Measurements from ENCODE around the gene HSPA8. TPM values are rescaled to one million over a fixed set of nuclear protein-coding genes. Genes with fewer than 3 reads are reported as not detected.

The HSPA8 gene
- polyA plus RNA-seq, 1 of the 3 experiments (the other 2 are of a cell fraction) = 2,088 TPM

GRCh38 chr11:123086305-123086704 lies 24.4 kb upstream of the HSPA8 start (continued):
- TF ChIP-seq, protein P1, sequence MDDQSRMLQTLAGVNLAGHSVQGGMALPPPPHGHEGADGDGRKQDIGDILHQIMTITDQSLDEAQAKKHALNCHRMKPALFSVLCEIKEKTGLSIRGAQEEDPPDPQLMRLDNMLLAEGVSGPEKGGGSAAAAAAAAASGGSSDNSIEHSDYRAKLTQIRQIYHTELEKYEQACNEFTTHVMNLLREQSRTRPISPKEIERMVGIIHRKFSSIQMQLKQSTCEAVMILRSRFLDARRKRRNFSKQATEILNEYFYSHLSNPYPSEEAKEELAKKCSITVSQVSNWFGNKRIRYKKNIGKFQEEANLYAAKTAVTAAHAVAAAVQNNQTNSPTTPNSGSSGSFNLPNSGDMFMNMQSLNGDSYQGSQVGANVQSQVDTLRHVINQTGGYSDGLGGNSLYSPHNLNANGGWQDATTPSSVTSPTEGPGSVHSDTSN (IDR thresholded peaks at IDR 0.05) = no peak
- TF ChIP-seq SIN3A (IDR thresholded peaks at IDR 0.05; ENCODE audit: borderline replicate concordance, low read depth, low read length) (no peak), EP300 (IDR thresholded peaks at IDR 0.05; ENCODE audit: borderline replicate concordance in 1 of 2, low read depth in 1 of 2, low read length in 1 of 2) (no peak), RFX5 (IDR thresholded peaks at IDR 0.05; ENCODE audit: low read length) (no peak), CHD2 (IDR thresholded peaks at IDR 0.05; ENCODE audit: low read length, partially characterized antibody) (no peak), TEAD4 (IDR thresholded peaks at IDR 0.05; ENCODE audit: borderline replicate concordance, insufficient read depth) (no peak)

- POLR2A ChIA-PET = interaction anchor here (1.3 kb wide), 1 partner anchor 24 kb away, joined by 6 read pairs; the partner anchor contains the start of gene HSPA8
- Histone ChIP-seq H3K9ac (no peak overlapping the region), H3K4me2 (no peak overlapping the region), H3K4me1 (ENCODE audit: control insufficient read depth in 1 of 2, insufficient read depth in 2 of 2, low read depth in 1 of 2, low read length in 1 of 2) (peaks cover 0 to 17% of the 10 kb centered on the region in 2 experiments), H3K27ac (ENCODE audit: low read depth in 2 of 2, low read length in 1 of 2) (peak overlapping the region in 1 of 2 experiments; percentile 97; a peak in 2 of 4 replicates), H2AFZ (ENCODE audit: low read depth) (no peak overlapping the region), H3K27me3 (ENCODE audit: insufficient read depth) (no peaks in the 10 kb centered on the region), H3K9me3 (no peaks in the 10 kb centered on the region), H3K36me3 (replicated peaks in 1 of 2; ENCODE audit: control insufficient read depth in 1 of 2, insufficient read depth in 2 of 2, low read length in 1 of 2) (peaks cover 9 to 59% of the 10 kb centered on the region in 2 experiments), H3K4me3 (ENCODE audit: low read depth in 2 of 2, low read length in 1 of 2) (no peak overlapping the region), H3K79me2 (ENCODE audit: insufficient read depth) (peaks cover 50% of the 10 kb centered on the region), H4K20me1 (ENCODE audit: insufficient read depth) (no peaks in the 10 kb centered on the region), H3K9me2 (no peaks in the 10 kb centered on the region), H3F3A (replicated peaks; ENCODE audit: insufficient read depth) (peaks cover 34% of the 10 kb centered on the region)
- WGBS (ENCODE audit: low lambda C conversion rate) = 93% methylated on average over 5 of the region's 5 CpGs
- CTCF ChIA-PET = interaction anchor here (1.4 to 1.7 kb wide), 3 partner anchors 18 to 162 kb away, joined by 4 to 5 read pairs (median 4); no protein-coding TSS in a partner anchor
- TF ChIP-seq MAX (IDR thresholded peaks at IDR 0.05; ENCODE audit: low read depth) (no peak), POLR2AphosphoS5 (IDR thresholded peaks at IDR 0.05; ENCODE audit: low read depth, low read length) (no peak)
- no peak for DNase-seq
Measured at GRCh38 chr11:123085497-123085896, 23.6 kb upstream of the HSPA8 start.

- H2AFZ ChIP-seq (ENCODE audit: low read depth) = no peak overlapping the region
- ChIA-PET CTCF (interaction anchor here (2.3 kb wide), 1 partner anchor 177 kb away, joined by 10 read pairs; no protein-coding TSS in a partner anchor), POLR2A (interaction anchor here (0.7 kb wide), 1 partner anchor 182 kb away, joined by 5 read pairs; no protein-coding TSS in a partner anchor)
- peaks cover 12 to 67% of the 10 kb centered on the region in 2 experiments for H3K36me3 ChIP-seq (replicated peaks in 1 of 2; ENCODE audit: control insufficient read depth in 1 of 2, insufficient read depth in 2 of 2, low read length in 1 of 2)
- WGBS (ENCODE audit: low lambda C conversion rate) = 95% methylated on average over 6 of the region's 7 CpGs
- no peaks in the 10 kb centered on the region for H3K9me2 ChIP-seq
- TF ChIP-seq CTCF (IDR thresholded peaks at IDR 0.05) (no peak), EP300 (IDR thresholded peaks at IDR 0.05; ENCODE audit: borderline replicate concordance in 1 of 2, low read depth in 1 of 2, low read length in 1 of 2) (no peak)
- H3K9ac ChIP-seq = peak overlapping the region; percentile 54; the same call in 1 of the 2 replicates
- H3K27me3 ChIP-seq (ENCODE audit: insufficient read depth) = no peaks in the 10 kb centered on the region
- H4K20me1 ChIP-seq (ENCODE audit: insufficient read depth) = no peaks in the 10 kb centered on the region
- peak overlapping the region in 1 of 2 experiments; percentile 97; a peak in 2 of 4 replicates for H3K27ac ChIP-seq (ENCODE audit: low read depth in 2 of 2, low read length in 1 of 2)
- H3K4me3 ChIP-seq (ENCODE audit: low read depth in 2 of 2, low read length in 1 of 2) = no peak overlapping the region
- no peaks in the 10 kb centered on the region for H3K9me3 ChIP-seq
- no peak for DNase-seq
- H3K4me2 ChIP-seq = 0 out of 2 replicates have a peak overlapping the region, but pooled peaks have one; percentile 51
- peaks cover 0 to 17% of the 10 kb centered on the region in 2 experiments for H3K4me1 ChIP-seq (ENCODE audit: control insufficient read depth in 1 of 2, insufficient read depth in 2 of 2, low read depth in 1 of 2, low read length in 1 of 2)
- peaks cover 37% of the 10 kb centered on the region for H3F3A ChIP-seq (replicated peaks; ENCODE audit: insufficient read depth)
- H3K79me2 ChIP-seq (ENCODE audit: insufficient read depth) = peaks cover 46% of the 10 kb centered on the region
Measured at GRCh38 chr11:123084454-123084853, 22.5 kb upstream of the HSPA8 start.
